ENCODE results near the gene PRDX5. TPM values are rescaled to one million over a fixed set of nuclear protein-coding genes. Genes with fewer than 3 reads are reported as not detected.

Gene PRDX5
- total and polyA plus RNA-seq, 9 of the 15 experiments (the other 6 are each of a cell fraction or from before 2014, with no cell fraction given) = 40.8 to 327 (median 204) TPM

DNA sequence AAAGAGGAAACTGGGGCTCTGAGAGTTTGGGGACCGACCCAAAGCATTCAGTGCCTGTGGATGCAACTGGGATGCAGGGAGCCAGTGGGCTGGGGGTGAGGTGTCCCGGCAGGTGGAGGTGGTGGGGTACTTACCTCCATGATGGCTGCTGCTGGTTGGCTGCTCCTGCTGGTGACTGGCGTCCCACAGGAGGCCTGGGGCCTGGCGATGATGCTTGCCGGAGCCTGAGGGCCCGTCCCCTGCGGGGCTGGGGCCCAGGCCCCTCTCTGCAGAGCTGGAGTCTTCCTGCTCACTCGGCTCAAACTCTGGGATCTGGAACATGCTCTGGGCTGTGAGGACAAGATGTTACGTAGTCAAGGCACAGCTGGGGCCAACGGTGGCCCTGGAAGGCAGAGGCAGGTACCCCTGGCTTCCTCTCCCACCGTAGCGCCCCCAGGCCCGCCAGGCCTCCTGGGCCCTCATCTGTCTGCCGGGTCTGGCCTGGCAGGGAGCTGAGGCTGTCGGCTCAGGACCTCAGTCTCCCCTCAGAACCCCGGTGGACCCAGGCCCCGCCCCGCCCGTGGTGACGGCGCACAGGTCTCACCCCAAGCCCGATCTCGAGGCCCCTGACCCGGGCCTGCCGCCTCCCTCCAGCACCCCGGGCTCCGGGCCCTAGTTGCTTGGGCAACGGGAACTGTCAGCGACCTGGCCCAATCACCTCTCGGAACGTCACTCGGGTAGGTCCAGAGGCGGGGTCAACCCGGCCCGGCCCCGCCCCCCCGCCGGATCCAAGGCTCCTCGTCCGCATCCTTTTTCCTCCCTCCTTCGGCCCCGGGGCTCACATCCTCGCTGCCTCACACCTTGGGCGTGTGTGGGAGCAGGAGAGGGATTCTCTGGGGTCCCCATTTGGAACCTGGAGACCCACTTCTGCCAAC lies 33.6 kb upstream of the PRDX5 start, which contains the start of gene BAD:
Gene BAD, minus strand, starts transcription at position 618 of the 914 bp plus-strand sequence. Its CDS starts 297 bp downstream, at position 321.
- POLR2A ChIA-PET = interaction anchor here (0.5 to 5.1 kb wide), 10 partner anchors 10 to 188 kb away, joined by 3 to 54 read pairs (median 4); partner anchors contain the start of genes ESRRA, FERMT3 and STIP1
- Histone ChIP-seq H3K27me3 (ENCODE audit: control insufficient read depth in 2 of 2, insufficient read depth in 2 of 2, low read length in 2 of 2) (no peaks in the 10 kb centered on the region), H3K27ac (ENCODE audit: extremely low read depth, low read depth, low read length) (peak within 1 kb of the TSS; percentile 79), H3K4me2 (ENCODE audit: insufficient read depth, low read length) (peak within 1 kb of the TSS; percentile 80), H3K9me3 (replicated peaks; ENCODE audit: control insufficient read depth, insufficient read depth, low read depth, low read length) (no peaks in the 10 kb centered on the region), H3K4me3 (peak within 1 kb of the TSS; percentile 91), H3K79me2 (ENCODE audit: control insufficient read depth, insufficient read depth, low read length) (peaks cover 12% of the 10 kb centered on the region; the same call in 1 of the 3 replicates), H3K4me1 (replicated peaks in 1 of 2; ENCODE audit: control insufficient read depth in 2 of 2, insufficient read depth in 2 of 2, low read length in 2 of 2) (peaks cover 7 to 43% of the 10 kb centered on the region in 2 experiments; a peak in 4 of 5 replicates), H3K36me3 (ENCODE audit: control insufficient read depth, insufficient read depth, low read length) (peaks cover 4% of the 10 kb centered on the region; the same call in 1 of the 3 replicates), H4K20me1 (replicated peaks; ENCODE audit: control insufficient read depth, insufficient read depth, low read length) (no peaks in the 10 kb centered on the region), H3K9ac (ENCODE audit: insufficient read depth in 1 of 2, low read depth in 2 of 2, low read length in 2 of 2) (peak within 1 kb of the TSS; percentile 69 to 95), H2AFZ (ENCODE audit: low read depth, low read length) (peak within 1 kb of the TSS; percentile 93), H3K9me1 (ENCODE audit: control insufficient read depth, insufficient read depth, low read length) (no peaks in the 10 kb centered on the region)
- BruUV-seq (replicated peaks) = TSS peak; percentile 69
- WGBS (ENCODE audit: insufficient coverage, low coverage, missing lambda C conversion rate) = 21% methylated on average over 17 of the region's 44 CpGs
- peak; percentile 96 for ATAC-seq
- FAIRE-seq = peak; percentile 98
- intact Hi-C loops (cut with micrococcal nuclease) (no loop called here), in situ Hi-C loops (cut with MboI) (no loop called here)
- CTCF ChIA-PET (ENCODE audit: low intra/inter-chr PET ratio) = interaction anchor here (0.8 kb wide), 1 partner anchor 13 kb away, joined by 3 read pairs; no protein-coding TSS in a partner anchor
- DNase-seq (ENCODE audit: extremely low read depth in 1 of 4, low spot score in 3 of 4) = peak; percentile 97 to 99 (median 98)
- TF ChIP-seq ZNF12 (CRISPR knock-in tag; IDR thresholded peaks at IDR 0.05) (no peak; the same call in 1 of the 2 replicates), CC2D1A (IDR thresholded peaks at IDR 0.05) (0 out of 2 replicates have a peak, but pooled peaks have one; percentile 12), POLR2AphosphoS2 (IDR thresholded peaks at IDR 0.05; ENCODE audit: low read length) (0 out of 2 replicates have a peak, but pooled peaks have one; percentile 5), OTX1 (CRISPR knock-in tag; IDR thresholded peaks at IDR 0.05) (no peak), MAFF (IDR thresholded peaks at IDR 0.05; ENCODE audit: low read length) (no peak), HNRNPLL (IDR thresholded peaks at IDR 0.05; ENCODE audit: low read depth, low read length, poor library complexity, severe bottlenecking) (peak; percentile 13), KDM1A (IDR thresholded peaks at IDR 0.05) (no peak), TAL1 (IDR thresholded peaks at IDR 0.05) (no peak), CBX2 (IDR thresholded peaks at IDR 0.05; ENCODE audit: insufficient read depth, low read length, poor library complexity, severe bottlenecking) (no peak), TAF9B (IDR thresholded peaks at IDR 0.05; ENCODE audit: partially characterized antibody) (no peak), HDAC2 (IDR thresholded peaks at IDR 0.05) (0 out of 2 replicates have a peak, but pooled peaks have one; percentile 41), CEBPG (CRISPR knock-in tag; IDR thresholded peaks at IDR 0.05) (no peak), CEBPG (tag; conservative IDR thresholded peaks at IDR 0.05 in 1 of 2, IDR thresholded peaks at IDR 0.05 in 1 of 2) (no peak), XRCC3 (IDR thresholded peaks at IDR 0.05) (no peak)
- TF ChIP-seq, protein P1, sequence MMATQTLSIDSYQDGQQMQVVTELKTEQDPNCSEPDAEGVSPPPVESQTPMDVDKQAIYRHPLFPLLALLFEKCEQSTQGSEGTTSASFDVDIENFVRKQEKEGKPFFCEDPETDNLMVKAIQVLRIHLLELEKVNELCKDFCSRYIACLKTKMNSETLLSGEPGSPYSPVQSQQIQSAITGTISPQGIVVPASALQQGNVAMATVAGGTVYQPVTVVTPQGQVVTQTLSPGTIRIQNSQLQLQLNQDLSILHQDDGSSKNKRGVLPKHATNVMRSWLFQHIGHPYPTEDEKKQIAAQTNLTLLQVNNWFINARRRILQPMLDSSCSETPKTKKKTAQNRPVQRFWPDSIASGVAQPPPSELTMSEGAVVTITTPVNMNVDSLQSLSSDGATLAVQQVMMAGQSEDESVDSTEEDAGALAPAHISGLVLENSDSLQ (IDR thresholded peaks at IDR 0.05) = peak; percentile 98
- TF ChIP-seq, protein P2, sequence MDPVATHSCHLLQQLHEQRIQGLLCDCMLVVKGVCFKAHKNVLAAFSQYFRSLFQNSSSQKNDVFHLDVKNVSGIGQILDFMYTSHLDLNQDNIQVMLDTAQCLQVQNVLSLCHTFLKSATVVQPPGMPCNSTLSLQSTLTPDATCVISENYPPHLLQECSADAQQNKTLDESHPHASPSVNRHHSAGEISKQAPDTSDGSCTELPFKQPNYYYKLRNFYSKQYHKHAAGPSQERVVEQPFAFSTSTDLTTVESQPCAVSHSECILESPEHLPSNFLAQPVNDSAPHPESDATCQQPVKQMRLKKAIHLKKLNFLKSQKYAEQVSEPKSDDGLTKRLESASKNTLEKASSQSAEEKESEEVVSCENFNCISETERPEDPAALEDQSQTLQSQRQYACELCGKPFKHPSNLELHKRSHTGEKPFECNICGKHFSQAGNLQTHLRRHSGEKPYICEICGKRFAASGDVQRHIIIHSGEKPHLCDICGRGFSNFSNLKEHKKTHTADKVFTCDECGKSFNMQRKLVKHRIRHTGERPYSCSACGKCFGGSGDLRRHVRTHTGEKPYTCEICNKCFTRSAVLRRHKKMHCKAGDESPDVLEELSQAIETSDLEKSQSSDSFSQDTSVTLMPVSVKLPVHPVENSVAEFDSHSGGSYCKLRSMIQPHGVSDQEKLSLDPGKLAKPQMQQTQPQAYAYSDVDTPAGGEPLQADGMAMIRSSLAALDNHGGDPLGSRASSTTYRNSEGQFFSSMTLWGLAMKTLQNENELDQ (CRISPR knock-in tag; IDR thresholded peaks at IDR 0.05; ENCODE audit: borderline replicate concordance) = no peak
